ENCODE data around the gene ANHX. TPM values are rescaled to one million over a fixed set of nuclear protein-coding genes. Genes with fewer than 3 reads are reported as not detected.

ANHX gene
- total RNA-seq, 2 experiments from 2014 or later, result not detected

DNA sequence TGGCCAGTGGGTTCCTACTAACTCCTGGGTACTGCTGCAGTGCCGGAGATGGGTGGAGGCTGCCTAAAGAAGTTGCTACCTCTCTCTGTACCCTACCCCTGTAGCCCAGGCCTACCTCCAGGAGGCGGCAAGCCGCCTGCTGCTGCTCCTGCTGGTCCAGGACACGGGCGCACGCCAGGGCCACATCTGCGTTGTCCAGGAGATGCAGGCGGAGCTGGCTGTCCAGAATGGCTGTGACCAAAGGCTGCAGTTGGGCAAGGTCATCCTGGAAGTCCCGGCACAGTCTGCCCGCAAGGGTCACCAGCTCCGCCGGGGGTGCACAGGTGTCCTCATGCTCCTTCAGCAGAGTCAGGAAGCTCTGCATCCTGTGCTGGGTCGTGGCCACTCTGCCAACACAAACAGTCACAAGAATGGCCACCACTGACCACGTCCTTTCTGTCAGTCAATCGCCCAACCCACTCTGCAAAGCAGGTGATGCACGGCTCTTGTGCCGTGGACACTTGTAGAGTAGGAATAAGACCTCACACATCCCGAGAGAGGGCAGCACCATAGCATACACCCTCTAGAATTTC, 1.6 kb downstream of the ANHX start:
- Histone ChIP-seq H3K4me1 (ENCODE audit: insufficient read depth, low read length, poor library complexity, severe bottlenecking) (no peaks in the 10 kb centered on the region), H4K20me1 (ENCODE audit: insufficient read depth, low read length) (no peaks in the 10 kb centered on the region), H3K36me3 (ENCODE audit: insufficient read depth, low read length) (no peaks in the 10 kb centered on the region), H3K4me3 (ENCODE audit: low read depth, low read length, poor library complexity, severe bottlenecking) (no peak overlapping the region), H3K4me2 (ENCODE audit: low read length) (no peak overlapping the region), H3K9me3 (ENCODE audit: low read length) (no peaks in the 10 kb centered on the region; the same call in 1 of the 2 replicates), H3K9me2 (ENCODE audit: insufficient read depth, low read length) (no peaks in the 10 kb centered on the region), H3K27ac (ENCODE audit: low read depth, low read length, poor library complexity, severe bottlenecking) (no peak overlapping the region), H2AFZ (ENCODE audit: low read length) (no peak overlapping the region), H3K79me2 (ENCODE audit: insufficient read depth, low read depth, low read length) (no peaks in the 10 kb centered on the region)
- no peak for DNase-seq (ENCODE audit: low spot score)
- TF ChIP-seq, protein P1, sequence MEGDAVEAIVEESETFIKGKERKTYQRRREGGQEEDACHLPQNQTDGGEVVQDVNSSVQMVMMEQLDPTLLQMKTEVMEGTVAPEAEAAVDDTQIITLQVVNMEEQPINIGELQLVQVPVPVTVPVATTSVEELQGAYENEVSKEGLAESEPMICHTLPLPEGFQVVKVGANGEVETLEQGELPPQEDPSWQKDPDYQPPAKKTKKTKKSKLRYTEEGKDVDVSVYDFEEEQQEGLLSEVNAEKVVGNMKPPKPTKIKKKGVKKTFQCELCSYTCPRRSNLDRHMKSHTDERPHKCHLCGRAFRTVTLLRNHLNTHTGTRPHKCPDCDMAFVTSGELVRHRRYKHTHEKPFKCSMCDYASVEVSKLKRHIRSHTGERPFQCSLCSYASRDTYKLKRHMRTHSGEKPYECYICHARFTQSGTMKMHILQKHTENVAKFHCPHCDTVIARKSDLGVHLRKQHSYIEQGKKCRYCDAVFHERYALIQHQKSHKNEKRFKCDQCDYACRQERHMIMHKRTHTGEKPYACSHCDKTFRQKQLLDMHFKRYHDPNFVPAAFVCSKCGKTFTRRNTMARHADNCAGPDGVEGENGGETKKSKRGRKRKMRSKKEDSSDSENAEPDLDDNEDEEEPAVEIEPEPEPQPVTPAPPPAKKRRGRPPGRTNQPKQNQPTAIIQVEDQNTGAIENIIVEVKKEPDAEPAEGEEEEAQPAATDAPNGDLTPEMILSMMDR (conservative IDR thresholded peaks at IDR 0.05; ENCODE audit: low read length), result no peak
- no peak for TF ChIP-seq EZH2phosphoT487 (IDR thresholded peaks at IDR 0.05; ENCODE audit: borderline replicate concordance, low read depth, low read length)
- POLR2A ChIA-PET, result no interaction called here
- CTCF ChIA-PET (ENCODE audit: unreplicated experiment), result no interaction called here
- no TSS peak for BruUV-seq (replicated peaks)
- intact Hi-C loops (cut with micrococcal nuclease; ENCODE audit: unreplicated experiment), result no loop called here

DNA sequence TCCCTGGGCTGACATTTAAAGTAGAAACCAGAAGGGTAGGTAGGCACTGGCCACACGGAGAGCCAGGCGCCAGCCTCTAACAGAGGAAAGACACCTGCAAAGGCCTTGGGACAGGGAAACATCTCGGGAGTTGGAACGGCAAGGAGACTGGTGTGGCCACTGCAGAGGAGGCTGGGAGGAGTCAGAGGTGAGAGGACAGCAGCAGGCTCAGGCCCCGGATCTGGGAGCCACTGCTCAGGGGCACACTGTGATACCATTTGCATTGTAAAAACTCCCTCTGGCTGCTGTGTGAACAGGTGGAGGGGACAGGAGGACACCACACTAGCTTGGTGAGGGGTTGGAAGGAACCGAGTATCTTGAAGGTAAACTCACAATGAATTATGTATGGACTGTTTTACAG, 2.7 kb downstream of the ANHX start:
- H4K20me1 ChIP-seq (ENCODE audit: insufficient read depth, low read length), result no peaks in the 10 kb centered on the region
- ChIA-PET CTCF (ENCODE audit: unreplicated experiment) (no interaction called here), POLR2A (no interaction called here)
- no peak overlapping the region for H3K4me3 ChIP-seq (ENCODE audit: low read depth, low read length, poor library complexity, severe bottlenecking)
- no peak overlapping the region for H2AFZ ChIP-seq (ENCODE audit: low read length)
- no peaks in the 10 kb centered on the region for H3K9me2 ChIP-seq (ENCODE audit: insufficient read depth, low read length)
- no peaks in the 10 kb centered on the region for H3K4me1 ChIP-seq (ENCODE audit: insufficient read depth, low read length, poor library complexity, severe bottlenecking)
- no TSS peak for BruUV-seq (replicated peaks)
- H3K4me2 ChIP-seq (ENCODE audit: low read length), result no peak overlapping the region
- intact Hi-C loops (cut with micrococcal nuclease; ENCODE audit: unreplicated experiment), result no loop called here
- no peak for TF ChIP-seq EZH2phosphoT487 (IDR thresholded peaks at IDR 0.05; ENCODE audit: borderline replicate concordance, low read depth, low read length)
- TF ChIP-seq, protein P1 (conservative IDR thresholded peaks at IDR 0.05; ENCODE audit: low read length), result no peak
- H3K79me2 ChIP-seq (ENCODE audit: insufficient read depth, low read depth, low read length), result no peaks in the 10 kb centered on the region
- no peaks in the 10 kb centered on the region for H3K36me3 ChIP-seq (ENCODE audit: insufficient read depth, low read length)
- DNase-seq (ENCODE audit: low spot score), result no peak
- no peaks in the 10 kb centered on the region; the same call in 1 of the 2 replicates for H3K9me3 ChIP-seq (ENCODE audit: low read length)
- H3K27ac ChIP-seq (ENCODE audit: low read depth, low read length, poor library complexity, severe bottlenecking), result no peak overlapping the region

DNA sequence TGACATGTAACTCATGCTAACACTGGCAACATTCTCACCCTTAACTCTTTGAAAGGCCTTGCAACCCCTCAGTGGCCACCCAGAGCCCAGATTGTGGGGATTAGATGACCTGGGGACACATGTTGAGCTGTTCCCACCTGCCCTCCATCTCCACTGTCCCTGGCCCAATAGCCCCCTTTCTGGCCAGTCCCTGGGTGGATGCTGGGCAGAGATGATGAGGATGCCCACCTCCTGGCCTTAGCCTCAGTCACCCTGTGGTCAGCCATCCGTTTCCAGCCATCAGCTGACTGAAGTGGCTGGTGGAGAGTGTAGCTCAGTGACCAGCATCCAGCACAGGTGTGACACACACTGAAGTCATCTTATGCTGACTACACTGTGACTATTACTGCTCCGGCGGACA, 4.7 kb downstream of the ANHX start:
- DNase-seq (ENCODE audit: low spot score), result no peak
- no peaks in the 10 kb centered on the region for H3K9me3 ChIP-seq (ENCODE audit: low read length)
- intact Hi-C loops (cut with micrococcal nuclease; ENCODE audit: unreplicated experiment), result no loop called here
- H3K4me1 ChIP-seq (ENCODE audit: insufficient read depth, low read length, poor library complexity, severe bottlenecking), result no peaks in the 10 kb centered on the region
- H3K36me3 ChIP-seq (ENCODE audit: insufficient read depth, low read length), result no peaks in the 10 kb centered on the region
- no peaks in the 10 kb centered on the region for H4K20me1 ChIP-seq (ENCODE audit: insufficient read depth, low read length)
- no peaks in the 10 kb centered on the region for H3K9me2 ChIP-seq (ENCODE audit: insufficient read depth, low read length)
- no peak overlapping the region for H3K4me2 ChIP-seq (ENCODE audit: low read length)
- no peak overlapping the region for H3K27ac ChIP-seq (ENCODE audit: low read depth, low read length, poor library complexity, severe bottlenecking)
- POLR2A ChIA-PET, result no interaction called here
- H3K79me2 ChIP-seq (ENCODE audit: insufficient read depth, low read depth, low read length), result no peaks in the 10 kb centered on the region
- BruUV-seq (replicated peaks), result no TSS peak
- TF ChIP-seq, protein P1 (conservative IDR thresholded peaks at IDR 0.05; ENCODE audit: low read length), result no peak
- TF ChIP-seq EZH2phosphoT487 (IDR thresholded peaks at IDR 0.05; ENCODE audit: borderline replicate concordance, low read depth, low read length), result no peak
- H3K4me3 ChIP-seq (ENCODE audit: low read depth, low read length, poor library complexity, severe bottlenecking), result no peak overlapping the region
- no peak overlapping the region for H2AFZ ChIP-seq (ENCODE audit: low read length)
- CTCF ChIA-PET (ENCODE audit: unreplicated experiment), result no interaction called here
